C4-2B (cell line): ENCODE results near the gene KCNK17.

ENCODE experiments used
- CTCF ChIP-seq: fragments of 450-650 bp; conservative IDR thresholded peaks from 2 replicates; pipeline ENCODE4 v1.5.1; 2017; ENCODE audit warnings: mild to moderate bottlenecking
- ZFX ChIP-seq: fragments of 450-650 bp; IDR thresholded peaks from 2 replicates; pipeline ENCODE4 v1.6.1; 2017

- TF ChIP-seq CTCF (no peak), ZFX (no peak)
Measured at GRCh38 chr6:39281312-39281980, 32.8 kb downstream of the KCNK17 start.
